ENCODE measurements around the gene GRAP2. TPM values are rescaled to one million over a fixed set of nuclear protein-coding genes. Genes with fewer than 3 reads are reported as not detected.

The GRAP2 gene
- total and polyA plus RNA-seq, 9 of the 15 experiments (the other 6 are each of a cell fraction or from before 2014, with no cell fraction given) = 4.8 to 88.7 (median 60.4) TPM

DNA sequence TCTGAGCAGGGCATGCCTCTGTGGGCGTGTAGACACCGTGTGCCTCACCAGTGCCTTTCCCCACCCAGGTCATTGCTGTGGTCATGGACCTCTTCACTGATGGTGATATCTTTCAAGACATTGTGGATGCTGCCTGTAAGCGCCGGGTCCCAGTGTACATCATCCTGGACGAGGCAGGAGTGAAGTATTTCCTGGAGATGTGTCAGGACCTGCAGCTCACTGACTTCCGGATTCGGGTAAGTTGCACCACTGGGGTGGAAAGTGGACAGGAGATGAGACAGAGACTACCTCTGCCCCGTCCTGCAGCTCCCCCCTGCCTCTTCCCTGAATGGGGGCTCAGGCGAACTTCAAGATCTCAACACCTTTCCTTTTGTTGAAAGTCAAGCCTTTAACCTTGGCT lies 118.2 kb downstream of the GRAP2 start (continued):
- TF ChIP-seq, protein P1, sequence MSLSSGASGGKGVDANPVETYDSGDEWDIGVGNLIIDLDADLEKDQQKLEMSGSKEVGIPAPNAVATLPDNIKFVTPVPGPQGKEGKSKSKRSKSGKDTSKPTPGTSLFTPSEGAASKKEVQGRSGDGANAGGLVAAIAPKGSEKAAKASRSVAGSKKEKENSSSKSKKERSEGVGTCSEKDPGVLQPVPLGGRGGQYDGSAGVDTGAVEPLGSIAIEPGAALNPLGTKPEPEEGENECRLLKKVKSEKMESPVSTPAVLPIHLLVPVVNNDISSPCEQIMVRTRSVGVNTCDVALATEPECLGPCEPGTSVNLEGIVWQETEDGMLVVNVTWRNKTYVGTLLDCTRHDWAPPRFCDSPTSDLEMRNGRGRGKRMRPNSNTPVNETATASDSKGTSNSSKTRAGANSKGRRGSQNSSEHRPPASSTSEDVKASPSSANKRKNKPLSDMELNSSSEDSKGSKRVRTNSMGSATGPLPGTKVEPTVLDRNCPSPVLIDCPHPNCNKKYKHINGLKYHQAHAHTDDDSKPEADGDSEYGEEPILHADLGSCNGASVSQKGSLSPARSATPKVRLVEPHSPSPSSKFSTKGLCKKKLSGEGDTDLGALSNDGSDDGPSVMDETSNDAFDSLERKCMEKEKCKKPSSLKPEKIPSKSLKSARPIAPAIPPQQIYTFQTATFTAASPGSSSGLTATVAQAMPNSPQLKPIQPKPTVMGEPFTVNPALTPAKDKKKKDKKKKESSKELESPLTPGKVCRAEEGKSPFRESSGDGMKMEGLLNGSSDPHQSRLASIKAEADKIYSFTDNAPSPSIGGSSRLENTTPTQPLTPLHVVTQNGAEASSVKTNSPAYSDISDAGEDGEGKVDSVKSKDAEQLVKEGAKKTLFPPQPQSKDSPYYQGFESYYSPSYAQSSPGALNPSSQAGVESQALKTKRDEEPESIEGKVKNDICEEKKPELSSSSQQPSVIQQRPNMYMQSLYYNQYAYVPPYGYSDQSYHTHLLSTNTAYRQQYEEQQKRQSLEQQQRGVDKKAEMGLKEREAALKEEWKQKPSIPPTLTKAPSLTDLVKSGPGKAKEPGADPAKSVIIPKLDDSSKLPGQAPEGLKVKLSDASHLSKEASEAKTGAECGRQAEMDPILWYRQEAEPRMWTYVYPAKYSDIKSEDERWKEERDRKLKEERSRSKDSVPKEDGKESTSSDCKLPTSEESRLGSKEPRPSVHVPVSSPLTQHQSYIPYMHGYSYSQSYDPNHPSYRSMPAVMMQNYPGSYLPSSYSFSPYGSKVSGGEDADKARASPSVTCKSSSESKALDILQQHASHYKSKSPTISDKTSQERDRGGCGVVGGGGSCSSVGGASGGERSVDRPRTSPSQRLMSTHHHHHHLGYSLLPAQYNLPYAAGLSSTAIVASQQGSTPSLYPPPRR (CRISPR knock-in tag; IDR thresholded peaks at IDR 0.05; ENCODE audit: borderline replicate concordance) = no peak
- TF ChIP-seq NR2C1 (IDR thresholded peaks at IDR 0.05) (no peak), NR2C1 (tag; IDR thresholded peaks at IDR 0.05) (no peak), PHF8 (IDR thresholded peaks at IDR 0.05; ENCODE audit: borderline replicate concordance, low read length) (no peak)
- TF ChIP-seq, protein P2, sequence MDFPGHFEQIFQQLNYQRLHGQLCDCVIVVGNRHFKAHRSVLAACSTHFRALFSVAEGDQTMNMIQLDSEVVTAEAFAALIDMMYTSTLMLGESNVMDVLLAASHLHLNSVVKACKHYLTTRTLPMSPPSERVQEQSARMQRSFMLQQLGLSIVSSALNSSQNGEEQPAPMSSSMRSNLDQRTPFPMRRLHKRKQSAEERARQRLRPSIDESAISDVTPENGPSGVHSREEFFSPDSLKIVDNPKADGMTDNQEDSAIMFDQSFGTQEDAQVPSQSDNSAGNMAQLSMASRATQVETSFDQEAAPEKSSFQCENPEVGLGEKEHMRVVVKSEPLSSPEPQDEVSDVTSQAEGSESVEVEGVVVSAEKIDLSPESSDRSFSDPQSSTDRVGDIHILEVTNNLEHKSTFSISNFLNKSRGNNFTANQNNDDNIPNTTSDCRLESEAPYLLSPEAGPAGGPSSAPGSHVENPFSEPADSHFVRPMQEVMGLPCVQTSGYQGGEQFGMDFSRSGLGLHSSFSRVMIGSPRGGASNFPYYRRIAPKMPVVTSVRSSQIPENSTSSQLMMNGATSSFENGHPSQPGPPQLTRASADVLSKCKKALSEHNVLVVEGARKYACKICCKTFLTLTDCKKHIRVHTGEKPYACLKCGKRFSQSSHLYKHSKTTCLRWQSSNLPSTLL (IDR thresholded peaks at IDR 0.05) = no peak

Data from K562 (cell line).